ENCODE measurements around the gene MPIG6B. TPM values are rescaled to one million over a fixed set of nuclear protein-coding genes. Genes with fewer than 3 reads are reported as not detected.

MPIG6B gene
- total RNA-seq, 1 donor from 2014 or later, result 0.33 TPM

DNA sequence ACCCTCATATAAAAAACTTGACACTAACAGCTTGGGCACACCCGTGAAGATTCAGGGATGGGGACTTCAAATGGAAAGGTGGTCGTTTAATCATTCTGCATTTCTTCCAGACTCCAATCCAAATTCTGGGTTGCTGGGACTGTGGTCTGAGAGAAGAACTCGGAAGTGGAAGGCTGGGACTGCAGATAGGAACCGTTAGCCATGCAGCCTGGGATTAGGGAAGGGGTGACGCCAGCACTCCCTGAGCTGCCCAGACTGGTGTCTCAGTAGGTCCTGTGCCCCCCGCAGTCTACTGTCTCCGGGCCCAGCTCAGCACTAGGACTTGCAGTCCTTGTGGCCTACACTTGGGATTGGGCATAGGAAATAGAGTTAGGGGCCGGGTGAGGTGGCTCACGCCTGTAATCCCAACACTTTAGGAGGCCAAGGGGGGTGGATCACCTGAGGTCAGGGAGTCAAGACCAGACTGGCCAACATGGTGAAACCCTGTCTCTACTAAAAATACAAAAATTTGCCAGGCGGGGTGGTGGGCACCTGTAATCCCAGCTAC is 13.7 kb downstream of the MPIG6B start:
- DNase-seq (ENCODE audit: low spot score) (no peak), ATAC-seq (no peak)

DNA sequence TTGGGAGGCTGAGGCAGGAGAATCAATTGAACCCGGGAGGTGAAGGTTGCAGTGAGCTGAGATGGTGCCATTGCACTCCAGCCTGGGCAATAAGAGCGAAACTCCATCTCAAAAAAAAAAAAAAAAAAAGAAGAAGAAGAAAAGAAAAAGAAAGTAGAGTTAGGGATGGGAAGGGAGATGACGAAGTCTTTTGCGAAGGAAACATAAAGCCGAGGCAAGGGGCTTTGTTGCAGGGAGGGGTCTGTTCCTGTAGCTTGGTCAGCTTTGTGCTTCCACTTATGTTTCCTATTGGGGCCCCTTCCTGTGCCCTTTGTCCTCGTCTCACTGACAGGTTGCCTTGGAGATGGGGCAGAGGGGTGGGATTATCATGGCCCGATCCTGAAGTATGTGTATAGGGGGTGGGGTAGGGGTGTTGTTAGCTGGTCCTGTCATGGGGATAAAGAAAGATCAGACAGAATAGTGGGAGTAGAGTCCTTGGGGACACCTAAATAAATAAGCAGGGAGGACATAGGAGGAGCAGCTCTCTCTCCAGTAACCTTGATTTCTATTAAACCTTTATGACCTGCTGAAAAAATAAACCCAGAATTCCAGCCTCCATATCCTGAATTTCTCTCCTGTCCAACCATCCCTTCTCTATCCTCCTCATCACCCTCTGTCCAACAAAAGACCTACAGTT is 14.3 kb downstream of the MPIG6B start:
- DNase-seq (ENCODE audit: low spot score) (no peak), ATAC-seq (no peak)

DNA sequence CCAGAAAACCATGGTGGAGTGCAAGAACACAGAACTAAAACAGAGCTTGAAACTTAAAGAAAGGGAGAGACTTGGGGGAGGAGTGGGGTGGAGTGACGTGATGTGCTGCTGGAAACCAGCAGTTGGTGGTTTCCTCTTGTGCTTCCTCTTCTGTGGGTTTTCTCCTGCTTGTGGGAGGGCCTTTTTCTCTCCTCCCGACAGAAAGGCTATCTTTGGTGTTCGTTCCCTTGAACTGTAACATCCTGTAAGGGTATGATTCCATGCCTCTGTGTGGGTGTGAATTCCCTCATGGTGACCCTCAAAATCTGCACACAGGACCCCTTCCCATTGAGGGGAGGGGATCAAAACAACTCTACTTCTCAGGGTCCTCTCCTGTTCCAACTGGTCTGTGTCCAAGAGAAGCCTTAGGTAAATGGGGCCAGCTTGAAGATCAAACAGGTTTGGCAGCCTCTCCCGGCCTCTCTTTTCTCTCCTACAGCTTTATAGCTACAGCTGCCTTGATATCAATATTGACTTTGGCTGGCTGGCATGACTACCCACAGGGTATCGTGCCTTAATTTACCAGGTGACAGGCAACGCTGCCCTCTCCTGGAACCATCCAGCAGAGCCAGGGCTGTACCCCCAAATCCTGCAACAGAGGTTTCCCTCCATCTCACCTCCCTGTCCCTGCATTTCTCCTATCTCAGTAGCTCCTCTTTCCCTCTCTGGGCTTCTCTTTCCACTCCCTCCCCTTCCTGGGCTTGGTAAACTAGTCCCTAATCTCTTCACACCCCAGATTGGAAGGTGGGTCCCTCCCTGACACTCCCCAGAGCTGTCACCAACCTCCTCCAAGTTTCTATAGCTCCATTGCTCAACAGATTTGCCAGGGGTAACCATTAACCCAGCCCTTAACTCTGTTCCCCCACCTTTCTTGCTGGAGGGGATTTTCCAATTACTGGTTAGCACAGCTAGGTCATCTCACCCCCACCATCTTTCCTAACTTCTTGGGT is 15.1 kb downstream of the MPIG6B start:
- DNase-seq (ENCODE audit: low spot score), result no peak
- ATAC-seq, result peak; percentile 20

DNA sequence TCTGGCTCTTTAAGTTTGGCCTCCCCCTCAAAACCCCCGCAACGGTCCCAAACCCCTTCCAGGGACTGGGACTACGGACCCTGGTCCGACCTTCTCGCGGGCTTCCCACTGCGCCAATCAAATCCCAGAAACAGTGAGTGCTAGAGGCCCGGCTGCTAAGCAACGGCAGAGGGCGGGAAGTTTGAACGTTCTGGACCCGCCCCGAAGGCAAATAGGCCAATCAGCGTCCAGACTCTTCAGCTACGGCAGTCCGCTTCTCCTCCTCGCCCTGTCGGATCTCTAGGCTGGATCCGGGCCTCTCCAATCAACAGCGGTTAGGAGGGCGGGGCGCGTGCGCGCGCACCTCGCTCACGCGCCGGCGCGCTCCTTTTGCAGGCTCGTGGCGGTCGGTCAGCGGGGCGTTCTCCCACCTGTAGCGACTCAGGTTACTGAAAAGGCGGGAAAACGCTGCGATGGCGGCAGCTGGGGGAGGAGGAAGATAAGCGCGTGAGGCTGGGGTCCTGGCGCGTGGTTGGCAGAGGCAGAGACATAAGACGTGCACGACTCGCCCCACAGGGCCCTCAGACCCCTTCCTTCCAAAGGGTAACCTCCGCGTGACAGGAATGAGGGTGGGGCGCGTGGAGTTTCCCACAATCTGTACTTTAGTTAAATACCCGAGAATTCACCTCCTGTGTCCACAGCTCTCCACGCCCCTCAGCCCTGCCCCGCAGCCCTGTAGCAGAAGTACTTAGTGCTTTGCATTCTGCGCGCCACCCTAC is 16.6 kb downstream of the MPIG6B start, which contains the start of gene MSH5:
TSS of gene MSH5 (plus strand) at position 367 of the 758 bp plus-strand sequence. CDS start 462 bp downstream, outside the sequence.
- DNase-seq (ENCODE audit: low spot score), result peak; percentile 99
- ATAC-seq, result peak; percentile 84

DNA sequence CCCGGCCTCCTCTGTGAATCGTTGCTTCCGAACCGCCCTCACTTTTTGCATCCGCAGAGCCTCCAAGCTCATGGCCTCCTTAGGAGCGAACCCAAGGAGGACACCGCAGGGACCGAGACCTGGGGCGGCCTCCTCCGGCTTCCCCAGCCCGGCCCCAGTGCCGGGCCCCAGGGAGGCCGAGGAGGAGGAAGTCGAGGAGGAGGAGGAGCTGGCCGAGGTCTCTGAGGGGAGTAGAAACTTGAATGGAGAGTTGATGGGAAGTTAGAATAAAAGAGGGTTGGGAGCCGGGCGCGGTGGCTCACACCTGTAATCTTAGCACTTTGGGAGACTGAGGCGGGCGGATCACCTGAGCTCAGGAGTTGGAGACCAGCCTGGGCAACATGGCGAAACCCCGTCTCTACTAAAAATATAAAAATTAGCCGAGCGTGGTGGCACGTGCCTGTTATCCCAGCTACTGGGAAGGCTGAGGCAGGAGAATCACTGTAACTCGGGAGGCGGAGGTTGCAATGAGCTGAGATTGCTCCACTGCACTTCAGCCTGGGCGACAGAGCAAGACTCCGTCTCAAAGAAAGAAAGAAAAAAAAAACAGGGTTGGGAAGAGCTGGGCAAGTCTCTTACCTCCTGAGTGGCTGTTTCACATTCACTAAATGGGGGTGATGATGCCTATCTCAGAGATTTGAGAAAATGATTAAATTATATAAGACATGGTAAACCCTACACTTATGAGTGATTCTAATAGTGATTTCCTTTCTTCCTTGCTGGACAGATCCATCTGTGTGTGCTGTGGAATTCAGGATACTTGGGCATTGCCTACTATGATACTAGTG is 17.4 kb downstream of the MPIG6B start:
- DNase-seq (ENCODE audit: low spot score), result no peak
- no peak for ATAC-seq

- ATAC-seq (no peak), DNase-seq (ENCODE audit: low spot score) (no peak)
These were observed 18.6 kb downstream of the MPIG6B start for GRCh38 chr6:31741815-31742214.

GRCh38 chr6:31742894-31743293 is 19.7 kb downstream of the MPIG6B start:
- DNase-seq (ENCODE audit: low spot score) (no peak), ATAC-seq (no peak)

GRCh38 chr6:31744422-31744821 is 21.2 kb downstream of the MPIG6B start:
- DNase-seq (ENCODE audit: low spot score) (no peak), ATAC-seq (no peak)

DNA sequence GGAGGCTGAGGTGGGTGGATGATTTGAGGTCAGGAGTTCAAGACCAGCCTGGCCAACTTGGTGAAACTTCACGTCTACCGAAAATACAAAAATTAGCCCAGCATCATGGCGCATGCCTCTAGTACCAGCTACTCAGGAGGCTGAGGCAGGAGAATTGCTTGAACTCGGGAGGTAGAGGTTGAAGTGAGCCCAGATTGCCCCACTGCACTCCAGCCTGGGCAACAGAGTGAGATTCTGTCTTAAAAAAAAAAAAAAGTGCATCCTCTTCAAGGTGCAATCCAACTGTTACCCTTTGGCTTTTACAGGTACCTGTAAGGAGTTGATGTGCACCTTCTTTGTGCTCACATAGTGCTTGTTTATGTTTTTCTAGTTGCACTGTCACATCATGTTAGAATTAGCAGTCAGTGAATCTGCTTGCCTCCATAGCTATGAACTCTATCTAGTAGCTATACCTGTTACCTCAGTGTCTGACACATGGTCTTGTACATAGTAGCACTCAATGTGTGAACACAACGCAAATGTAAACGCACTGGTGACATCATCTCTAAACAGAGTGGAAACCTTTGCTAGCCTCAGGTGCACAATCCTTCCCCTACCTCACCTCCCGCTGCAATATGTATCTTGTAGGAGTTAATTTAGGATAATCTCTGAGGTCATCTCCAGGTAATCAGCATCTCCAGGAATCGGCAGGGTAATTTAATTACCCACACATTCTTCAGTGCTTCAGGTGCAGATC is 26.3 kb downstream of the MPIG6B start:
- DNase-seq (ENCODE audit: low spot score) (no peak), ATAC-seq (no peak)

DNA sequence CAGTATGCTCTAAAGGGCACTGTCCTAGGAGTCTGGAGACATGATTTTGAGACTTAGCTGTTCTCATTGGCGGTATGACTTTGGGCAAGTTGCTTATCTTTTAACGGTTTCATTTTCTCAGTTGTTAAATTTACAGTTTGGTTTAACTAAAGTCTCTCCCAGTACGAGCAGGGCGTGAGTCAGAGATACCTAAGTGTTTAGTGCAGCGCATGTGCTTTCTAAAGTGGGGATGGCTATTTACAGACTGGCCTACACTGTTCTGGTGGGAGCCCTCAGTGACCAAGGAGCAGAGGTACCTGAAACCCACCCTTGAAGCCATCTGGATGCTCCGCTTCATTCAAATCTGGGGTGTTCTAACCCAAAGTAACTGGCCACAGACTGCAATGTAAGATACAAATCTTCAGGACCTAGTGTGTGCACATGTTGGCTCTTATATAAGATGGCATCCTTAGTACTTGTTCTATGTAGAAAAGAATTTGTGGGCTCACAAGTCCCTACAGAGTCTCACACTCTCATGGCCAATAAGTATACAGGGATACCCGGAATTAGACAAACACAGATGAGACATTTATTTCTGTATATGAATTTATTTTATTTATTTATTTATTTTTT is 27.3 kb downstream of the MPIG6B start:
- DNase-seq (ENCODE audit: low spot score), result no peak
- ATAC-seq, result no peak

- DNase-seq (ENCODE audit: low spot score) (no peak), ATAC-seq (no peak)
These were observed 29.7 kb downstream of the MPIG6B start for GRCh38 chr6:31752739-31753319.

GRCh38 chr6:31758281-31758680 is 35.1 kb downstream of the MPIG6B start:
- ATAC-seq, result no peak
- no peak for DNase-seq (ENCODE audit: low spot score)

DNA sequence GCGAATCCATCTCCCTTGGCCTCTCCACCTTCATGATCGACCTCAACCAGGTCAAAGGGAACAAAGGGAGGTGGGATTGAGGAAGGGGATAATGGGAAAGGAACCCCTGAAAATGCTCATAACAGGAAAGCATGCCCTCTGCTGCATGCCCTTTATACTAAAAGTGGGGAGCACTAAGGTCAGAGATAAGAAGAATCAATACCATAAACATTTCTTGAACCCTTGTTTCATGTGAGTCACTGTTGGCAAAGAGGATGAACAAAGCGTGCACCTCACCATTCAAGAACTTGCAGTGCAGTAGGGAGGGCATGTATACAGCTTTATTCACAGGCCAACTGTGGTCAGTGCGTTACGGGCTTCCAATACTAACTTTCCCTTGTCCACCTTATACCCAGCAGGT is 37.6 kb downstream of the MPIG6B start:
- no peak for DNase-seq (ENCODE audit: low spot score)

DNA sequence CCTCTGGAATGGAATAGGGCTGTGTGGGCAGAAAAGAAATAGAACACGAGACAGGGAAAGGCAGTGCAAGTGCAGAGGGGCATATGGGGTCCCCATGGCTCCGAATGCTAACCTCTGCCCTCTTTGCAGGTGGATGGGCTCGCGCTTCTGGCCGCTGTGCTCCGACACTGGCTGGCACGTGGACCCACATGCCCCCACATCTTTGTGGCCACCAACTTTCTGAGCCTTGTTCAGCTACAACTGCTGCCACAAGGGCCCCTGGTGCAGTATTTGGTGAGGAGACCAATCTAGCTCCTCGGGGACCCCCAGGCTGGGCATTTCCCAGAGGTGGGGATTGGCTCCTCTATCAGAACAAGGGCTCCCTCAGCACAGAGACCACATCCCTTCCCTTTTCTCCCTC is 38.2 kb downstream of the MPIG6B start:
- ATAC-seq, result no peak

More for the DNA sequence above, 37.6 kb downstream of the MPIG6B start:
- peak; percentile 29 for ATAC-seq

DNA sequence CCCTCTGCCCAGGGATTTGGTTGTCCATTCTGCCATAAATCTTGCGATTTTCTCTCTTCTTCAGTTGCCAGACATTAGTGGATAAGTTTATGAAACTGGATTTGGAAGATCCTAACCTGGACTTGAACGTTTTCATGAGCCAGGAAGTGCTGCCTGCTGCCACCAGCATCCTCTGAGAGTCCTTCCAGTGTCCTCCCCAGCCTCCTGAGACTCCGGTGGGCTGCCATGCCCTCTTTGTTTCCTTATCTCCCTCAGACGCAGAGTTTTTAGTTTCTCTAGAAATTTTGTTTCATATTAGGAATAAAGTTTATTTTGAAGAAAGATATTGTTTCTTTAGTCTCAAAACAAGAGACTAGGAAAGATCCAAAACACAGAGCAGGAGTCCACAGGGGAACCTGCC is 39.2 kb downstream of the MPIG6B start, which contains the start of gene SAPCD1:
TSS of gene SAPCD1 (plus strand) at position 301 of the 400 bp plus-strand sequence. CDS start 399 bp downstream, outside the sequence.
- no peak for ATAC-seq

More for the DNA sequence above, 38.2 kb downstream of the MPIG6B start:
- DNase-seq (ENCODE audit: low spot score), result no peak

DNA sequence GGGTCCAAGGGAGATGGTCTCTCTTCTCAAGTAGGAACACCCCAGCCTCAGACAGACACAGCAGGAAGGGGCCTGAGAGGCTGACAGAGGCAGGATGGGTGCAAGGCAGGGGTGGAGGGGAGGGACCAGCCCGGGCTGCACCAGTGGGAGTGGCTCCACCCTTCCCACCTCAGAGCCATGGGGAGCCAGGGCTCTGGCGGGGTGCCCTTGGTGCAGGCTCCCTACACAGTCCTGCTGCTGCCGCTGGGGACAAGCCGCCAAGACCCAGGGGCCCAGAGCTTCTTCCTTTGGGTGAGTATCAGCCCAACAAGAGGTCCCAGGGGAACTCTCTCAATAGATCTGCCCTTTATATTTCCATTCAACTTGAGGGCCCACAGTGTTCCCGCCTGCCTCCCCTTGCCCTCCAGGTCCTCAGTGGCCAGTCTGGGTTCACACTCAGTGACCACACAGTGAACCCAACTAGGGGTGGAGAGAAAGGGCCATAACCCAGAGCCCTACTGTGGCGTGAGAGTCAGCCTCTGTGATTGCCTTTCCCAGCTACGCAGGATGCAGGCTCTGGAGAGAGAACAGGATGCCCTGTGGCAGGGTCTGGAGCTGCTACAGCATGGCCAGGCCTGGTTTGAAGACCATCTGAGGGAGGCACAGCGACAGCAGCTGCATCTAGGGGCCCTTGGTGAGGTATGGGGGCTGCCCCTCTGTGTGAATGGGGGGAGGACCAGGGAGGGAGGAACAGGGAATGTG is 39.9 kb downstream of the MPIG6B start:
- no peak for ATAC-seq
- DNase-seq (ENCODE audit: low spot score), result no peak

More for the DNA sequence above, 39.2 kb downstream of the MPIG6B start, which contains the start of gene SAPCD1:
- no peak for DNase-seq (ENCODE audit: low spot score)

DNA sequence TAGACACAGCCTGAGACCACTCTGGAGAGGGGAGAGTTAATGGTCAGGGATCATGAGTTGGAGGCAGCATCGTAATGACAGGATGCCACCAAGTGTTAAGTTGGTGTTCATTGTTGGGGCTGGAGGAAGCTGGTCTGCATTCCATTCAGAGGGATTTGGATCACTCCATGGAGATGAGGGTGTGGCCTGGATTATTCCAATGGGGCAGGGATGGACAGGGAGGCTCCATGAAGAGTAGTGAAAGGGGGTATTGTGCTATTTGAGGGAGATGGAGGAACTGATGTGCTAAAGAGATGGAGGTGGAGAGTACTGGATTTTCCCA is 40.4 kb downstream of the MPIG6B start:
- ATAC-seq, result no peak
- no peak for DNase-seq (ENCODE audit: low spot score)

DNA sequence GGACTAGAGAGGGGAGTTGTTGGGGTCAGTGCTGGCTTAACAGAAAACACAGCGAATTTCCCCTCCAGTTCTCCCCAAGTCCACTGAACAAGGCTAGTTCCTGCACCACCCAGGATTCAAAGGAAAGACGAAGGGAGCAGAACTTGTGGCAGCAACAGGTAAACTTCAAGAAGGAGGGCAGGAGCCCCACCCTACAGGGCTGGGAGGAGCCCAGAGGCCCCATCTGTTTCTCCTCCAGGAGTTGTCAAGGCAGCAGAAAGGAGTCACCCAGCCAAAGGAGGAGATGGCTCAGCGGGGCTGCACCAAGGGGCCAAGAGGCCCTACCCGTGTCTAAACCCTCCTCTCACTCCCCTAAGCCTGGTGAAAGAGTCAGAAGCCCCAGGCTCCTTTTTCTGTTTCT is 41.0 kb downstream of the MPIG6B start:
- no peak for DNase-seq (ENCODE audit: low spot score)
- ATAC-seq, result no peak
